ENCODE results near the gene ATXN7L1. TPM values are rescaled to one million over a fixed set of nuclear protein-coding genes. Genes with fewer than 3 reads are reported as not detected.

The ATXN7L1 gene
- total and polyA plus RNA-seq, 9 donors = 5.0 to 17.6 (median 11.4) TPM

DNA sequence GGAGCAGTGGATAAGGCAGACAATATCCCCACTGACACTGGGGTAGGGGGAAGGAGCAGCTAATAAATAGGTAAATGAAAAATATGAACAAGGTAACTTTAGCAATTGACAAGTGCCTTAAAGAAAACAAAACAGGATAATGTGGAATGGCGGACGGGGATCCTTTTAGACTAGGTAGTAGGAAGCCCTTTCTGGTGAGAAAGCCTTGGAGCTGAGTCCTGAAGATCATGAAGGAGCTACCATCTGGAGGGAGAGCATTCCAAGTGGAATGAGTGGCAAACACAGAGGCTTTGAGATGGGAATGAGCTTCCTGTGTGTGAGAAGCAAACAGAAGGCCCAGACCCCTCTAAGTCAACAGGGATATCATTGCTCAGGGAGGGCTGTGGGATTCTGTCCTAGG, 16.0 kb upstream of the ATXN7L1 start:
- no peaks in the 10 kb centered on the region for H3K9me3 ChIP-seq
- intact Hi-C loops (cut with DNase I) = no loop called here
- no peak for DNase-seq
- 95 to 97% (median 97%) methylated on average over 2 of the region's 2 CpGs for WGBS, 3 donors
- no peaks in the 10 kb centered on the region for H3K36me3 ChIP-seq
- TF ChIP-seq EP300 (IDR thresholded peaks at IDR 0.05) (no peak), POLR2A (IDR thresholded peaks at IDR 0.05) (no peak)
- TF ChIP-seq, protein P1, sequence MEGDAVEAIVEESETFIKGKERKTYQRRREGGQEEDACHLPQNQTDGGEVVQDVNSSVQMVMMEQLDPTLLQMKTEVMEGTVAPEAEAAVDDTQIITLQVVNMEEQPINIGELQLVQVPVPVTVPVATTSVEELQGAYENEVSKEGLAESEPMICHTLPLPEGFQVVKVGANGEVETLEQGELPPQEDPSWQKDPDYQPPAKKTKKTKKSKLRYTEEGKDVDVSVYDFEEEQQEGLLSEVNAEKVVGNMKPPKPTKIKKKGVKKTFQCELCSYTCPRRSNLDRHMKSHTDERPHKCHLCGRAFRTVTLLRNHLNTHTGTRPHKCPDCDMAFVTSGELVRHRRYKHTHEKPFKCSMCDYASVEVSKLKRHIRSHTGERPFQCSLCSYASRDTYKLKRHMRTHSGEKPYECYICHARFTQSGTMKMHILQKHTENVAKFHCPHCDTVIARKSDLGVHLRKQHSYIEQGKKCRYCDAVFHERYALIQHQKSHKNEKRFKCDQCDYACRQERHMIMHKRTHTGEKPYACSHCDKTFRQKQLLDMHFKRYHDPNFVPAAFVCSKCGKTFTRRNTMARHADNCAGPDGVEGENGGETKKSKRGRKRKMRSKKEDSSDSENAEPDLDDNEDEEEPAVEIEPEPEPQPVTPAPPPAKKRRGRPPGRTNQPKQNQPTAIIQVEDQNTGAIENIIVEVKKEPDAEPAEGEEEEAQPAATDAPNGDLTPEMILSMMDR (IDR thresholded peaks at IDR 0.05) = no peak
- H3K27me3 ChIP-seq = no peaks in the 10 kb centered on the region
- no peaks in the 10 kb centered on the region for H3K4me1 ChIP-seq (ENCODE audit: insufficient read depth)
- no peak overlapping the region for H3K27ac ChIP-seq
- H3K4me3 ChIP-seq = no peak overlapping the region

DNA sequence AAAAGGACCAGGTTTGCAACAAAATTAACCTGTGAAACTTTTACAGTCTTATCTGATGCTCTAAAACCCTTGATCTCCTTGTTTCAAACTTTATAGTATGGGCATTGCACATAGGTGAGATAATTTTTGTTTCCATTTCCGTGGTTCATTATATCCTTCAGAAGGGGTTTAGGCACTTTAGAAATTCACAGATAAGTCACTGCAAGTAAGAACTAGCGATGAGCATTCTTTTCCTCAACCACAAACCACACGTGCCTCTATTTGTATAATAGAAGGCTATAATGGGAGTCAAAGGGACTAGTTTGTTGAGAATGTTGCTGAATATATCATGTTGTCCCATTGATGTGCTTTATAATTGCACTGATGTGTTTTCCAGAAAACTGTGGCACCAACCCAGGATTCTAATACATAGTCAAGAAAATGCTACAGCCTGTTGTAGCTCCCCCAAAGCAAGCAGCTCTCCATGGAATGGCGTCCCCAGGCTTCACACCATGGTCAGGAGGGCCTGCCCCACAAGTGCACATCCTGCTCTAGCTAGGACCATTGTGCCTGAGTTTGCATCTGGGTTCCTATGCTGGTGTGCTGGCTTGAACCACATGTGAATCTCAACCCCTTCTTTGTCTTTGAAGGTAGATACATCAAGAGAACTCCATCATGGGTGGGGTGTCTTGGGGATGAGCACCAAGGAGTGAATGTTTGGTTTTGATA, 14.0 kb upstream of the ATXN7L1 start:
- 65 to 78% (median 75%) methylated on average over 4 of the region's 4 CpGs for WGBS, 3 donors
- Histone ChIP-seq H3K27ac (no peak overlapping the region), H3K36me3 (no peaks in the 10 kb centered on the region), H3K9me3 (no peaks in the 10 kb centered on the region), H3K27me3 (no peaks in the 10 kb centered on the region), H3K4me3 (no peak overlapping the region), H3K4me1 (ENCODE audit: insufficient read depth) (no peaks in the 10 kb centered on the region)
- TF ChIP-seq, protein P1 (IDR thresholded peaks at IDR 0.05) = no peak
- TF ChIP-seq EP300 (IDR thresholded peaks at IDR 0.05) = no peak
- no peak for TF ChIP-seq POLR2A (IDR thresholded peaks at IDR 0.05)
- no peak for DNase-seq
- intact Hi-C loops (cut with DNase I) = no loop called here

DNA sequence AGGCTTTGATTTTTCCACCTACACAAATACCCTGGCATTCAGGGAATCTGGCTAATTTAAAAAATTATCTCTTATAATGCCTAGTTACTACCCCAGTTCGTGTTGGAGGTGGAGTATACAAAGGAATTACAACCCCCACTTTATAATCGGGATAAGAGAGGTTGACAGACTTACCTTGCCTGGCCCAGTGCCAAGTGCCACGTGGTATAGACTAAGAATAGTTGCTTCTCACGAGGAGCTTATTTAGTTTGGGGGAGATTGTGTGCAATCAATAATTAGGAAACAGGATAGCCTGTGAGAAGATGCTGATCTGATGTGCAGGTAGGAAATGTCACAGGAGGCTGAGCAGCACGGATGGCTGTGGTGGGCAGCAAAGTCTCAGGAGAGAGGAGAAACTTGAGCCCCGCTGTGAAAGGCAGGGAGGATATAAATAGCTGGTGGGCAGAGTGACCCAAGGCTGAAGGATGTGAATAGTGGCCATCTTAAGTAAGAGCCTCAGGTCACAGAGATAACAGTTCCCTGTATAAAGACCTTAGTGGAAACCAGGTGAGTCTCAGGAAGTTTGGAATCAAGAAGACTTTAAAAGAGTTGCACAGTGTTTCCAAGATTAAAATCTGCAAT, 11.3 kb upstream of the ATXN7L1 start:
- Histone ChIP-seq H3K4me3 (no peak overlapping the region), H3K9me3 (no peaks in the 10 kb centered on the region), H3K36me3 (no peaks in the 10 kb centered on the region), H3K27ac (no peak overlapping the region), H3K27me3 (no peaks in the 10 kb centered on the region), H3K4me1 (ENCODE audit: insufficient read depth) (no peaks in the 10 kb centered on the region)
- 46 to 55% (median 50%) methylated on average over 6 of the region's 6 CpGs for WGBS, 3 donors
- intact Hi-C loops (cut with DNase I) = no loop called here
- DNase-seq = no peak
- TF ChIP-seq, protein P1 (IDR thresholded peaks at IDR 0.05) = no peak
- no peak for TF ChIP-seq EP300 (IDR thresholded peaks at IDR 0.05)
- TF ChIP-seq POLR2A (IDR thresholded peaks at IDR 0.05) = no peak

DNA sequence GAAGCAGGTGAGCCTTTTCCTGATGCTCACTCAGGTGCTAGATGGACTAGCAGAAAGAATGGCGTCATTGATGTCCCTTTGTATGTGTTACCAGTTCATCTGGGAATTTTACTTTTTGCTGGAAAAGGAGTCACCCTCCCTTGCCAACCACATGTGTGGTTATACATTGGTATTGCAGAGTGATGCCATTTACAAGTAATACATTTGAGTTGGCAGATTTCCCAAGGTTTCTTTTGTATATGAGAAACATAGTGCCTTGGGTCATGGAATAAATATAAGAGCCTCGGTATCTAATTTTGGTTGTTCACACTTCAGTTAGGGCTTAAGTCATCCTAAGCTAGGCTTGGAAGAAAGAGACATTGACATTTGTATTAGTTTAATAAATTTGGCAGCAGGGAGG, 10.4 kb upstream of the ATXN7L1 start:
- WGBS, 3 donors = 81 to 95% (median 86%) methylated on average over 2 of the region's 2 CpGs
- Histone ChIP-seq H3K27me3 (no peaks in the 10 kb centered on the region), H3K36me3 (no peaks in the 10 kb centered on the region), H3K4me3 (no peak overlapping the region), H3K9me3 (no peaks in the 10 kb centered on the region), H3K4me1 (ENCODE audit: insufficient read depth) (no peaks in the 10 kb centered on the region), H3K27ac (no peak overlapping the region)
- no peak for DNase-seq
- intact Hi-C loops (cut with DNase I) = no loop called here
- TF ChIP-seq, protein P1 (IDR thresholded peaks at IDR 0.05) = no peak
- TF ChIP-seq EP300 (IDR thresholded peaks at IDR 0.05) (no peak), POLR2A (IDR thresholded peaks at IDR 0.05) (no peak)
